ENCODE results near the gene MEF2D. TPM values are rescaled to one million over a fixed set of nuclear protein-coding genes. Genes with fewer than 3 reads are reported as not detected.

MEF2D gene
- total RNA-seq, 1 donor from 2014 or later: 96.6 TPM

DNA sequence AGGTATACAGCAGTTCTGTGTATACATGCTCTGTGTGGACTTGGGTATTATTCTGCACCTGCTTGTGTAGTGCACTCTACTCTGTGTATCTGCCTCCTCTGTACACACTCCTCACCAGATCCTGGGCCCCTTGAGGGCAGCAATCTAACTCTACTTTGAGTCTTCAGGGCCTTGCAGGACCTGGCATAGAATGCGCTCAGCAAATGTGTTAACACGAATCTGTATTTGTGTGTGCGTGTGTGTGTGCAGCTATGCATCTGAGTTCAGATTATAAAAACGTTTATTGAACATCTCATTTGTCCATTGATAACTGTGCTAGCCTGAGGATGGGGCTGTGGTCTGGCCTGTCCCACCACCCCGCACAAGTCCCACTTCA is 3.9 kb upstream of the MEF2D start:
- ATAC-seq (ENCODE audit: poor library complexity) (no peak), DNase-seq (no peak)
- intact Hi-C loops (cut with DNase I): loop anchor here (2.0 kb wide), 1 partner anchor 48 kb away; no protein-coding TSS in a partner anchor

DNA sequence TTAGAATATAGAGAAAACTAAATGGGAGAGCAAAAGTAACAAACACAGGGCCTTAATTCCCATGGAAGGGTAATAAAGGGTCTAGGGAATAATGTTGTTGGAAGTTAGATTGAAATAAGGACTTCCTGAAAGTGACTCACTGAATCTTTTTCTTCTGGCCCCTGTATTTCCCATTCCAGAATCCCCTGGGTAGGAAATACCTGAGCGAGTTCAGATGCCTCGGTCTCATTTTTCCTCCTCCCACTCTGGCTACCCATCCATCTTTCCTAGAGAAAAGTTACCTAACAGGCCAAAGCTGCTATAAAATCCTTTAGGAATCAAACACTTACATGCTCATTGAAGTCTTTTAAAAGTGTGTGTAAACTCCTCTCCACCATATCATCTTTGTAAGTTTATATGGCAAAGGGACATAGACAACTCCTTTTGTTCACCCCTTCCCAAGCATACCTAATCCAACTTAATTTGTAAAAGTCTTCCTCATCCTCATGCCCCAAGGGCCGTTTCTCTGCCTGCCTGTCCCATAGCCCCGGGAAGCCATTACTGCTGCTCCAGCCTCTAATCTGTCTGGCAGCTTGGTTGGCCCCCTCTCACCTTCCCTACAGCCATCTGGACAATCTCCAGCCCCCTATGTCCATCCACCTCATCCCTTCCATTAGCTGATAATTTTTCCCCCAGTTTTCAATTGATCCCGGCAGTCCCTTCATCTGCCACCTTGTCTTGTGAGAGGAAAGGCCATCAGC is 3.3 kb upstream of the MEF2D start:
- ATAC-seq (ENCODE audit: poor library complexity) (no peak), DNase-seq (no peak)
- intact Hi-C loops (cut with DNase I): loop anchor here (2.0 kb wide), 1 partner anchor 47 kb away; no protein-coding TSS in a partner anchor

DNA sequence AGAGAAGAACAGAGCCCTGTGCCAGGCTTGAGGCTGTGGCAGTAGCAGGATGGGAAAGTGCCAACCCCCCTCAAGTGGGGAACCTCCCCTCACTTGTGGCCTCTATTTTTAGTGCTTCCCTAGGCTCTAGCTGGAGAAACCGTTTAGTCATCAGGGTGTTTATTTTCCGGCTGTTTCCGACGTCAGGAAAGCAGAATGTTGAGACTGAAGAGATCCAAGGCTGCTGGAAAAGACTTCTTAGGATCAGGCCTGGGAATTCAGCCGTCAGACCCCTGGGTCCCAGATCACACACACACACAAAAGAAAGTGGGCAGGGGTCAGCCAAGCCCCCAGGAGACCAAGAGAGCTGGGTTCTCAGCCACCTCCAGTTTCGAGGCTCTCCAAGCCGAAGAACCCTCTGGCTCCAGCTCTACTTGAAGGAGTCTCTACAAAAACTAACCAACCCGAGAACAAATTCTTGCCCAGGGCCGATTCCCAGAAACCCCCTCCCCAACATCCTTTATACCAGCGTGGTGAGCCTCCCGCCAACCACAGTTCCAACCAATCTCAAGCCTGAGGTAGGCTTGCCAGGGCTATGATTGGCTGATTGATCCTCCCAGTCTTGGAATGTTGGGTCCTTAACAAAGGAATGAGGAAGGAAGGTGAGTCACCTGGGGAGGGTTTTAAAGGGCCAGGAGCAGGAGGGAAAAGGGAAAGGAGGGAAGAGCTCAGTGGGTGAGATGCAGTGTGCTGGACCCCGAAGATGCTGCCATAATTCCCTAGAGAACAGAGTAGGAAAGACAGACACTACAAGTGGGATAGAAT is 2.5 kb upstream of the MEF2D start:
- DNase-seq: peak; percentile 83
- intact Hi-C loops (cut with DNase I): no loop called here
- ATAC-seq (ENCODE audit: poor library complexity): peak; percentile 25

DNA sequence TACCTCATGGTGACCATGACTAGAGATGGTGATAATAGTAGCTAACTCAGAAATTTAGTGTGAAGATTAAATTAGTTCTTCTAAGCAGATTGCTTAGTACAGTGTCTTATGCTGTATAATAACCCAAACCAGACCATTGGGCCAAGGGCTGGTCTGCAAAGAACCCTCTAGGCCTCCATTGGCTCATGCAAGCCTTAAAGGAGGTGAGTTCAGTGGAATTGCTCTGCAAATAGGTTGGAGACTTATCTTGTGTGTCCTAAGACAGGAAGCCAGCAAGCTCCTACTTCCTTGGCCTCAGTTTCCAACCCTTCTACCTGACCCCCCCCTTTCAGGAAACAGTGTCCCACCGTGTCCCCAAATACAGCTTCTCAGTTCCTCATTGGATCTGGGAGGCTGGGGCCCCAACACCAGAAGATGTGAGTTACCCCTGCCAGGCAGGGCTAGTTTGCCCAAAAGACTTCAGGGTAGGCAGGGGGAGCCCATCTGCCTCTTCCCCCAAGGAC is 1.9 kb upstream of the MEF2D start:
- intact Hi-C loops (cut with DNase I): no loop called here
- ATAC-seq (ENCODE audit: poor library complexity) (no peak), DNase-seq (no peak)

DNA sequence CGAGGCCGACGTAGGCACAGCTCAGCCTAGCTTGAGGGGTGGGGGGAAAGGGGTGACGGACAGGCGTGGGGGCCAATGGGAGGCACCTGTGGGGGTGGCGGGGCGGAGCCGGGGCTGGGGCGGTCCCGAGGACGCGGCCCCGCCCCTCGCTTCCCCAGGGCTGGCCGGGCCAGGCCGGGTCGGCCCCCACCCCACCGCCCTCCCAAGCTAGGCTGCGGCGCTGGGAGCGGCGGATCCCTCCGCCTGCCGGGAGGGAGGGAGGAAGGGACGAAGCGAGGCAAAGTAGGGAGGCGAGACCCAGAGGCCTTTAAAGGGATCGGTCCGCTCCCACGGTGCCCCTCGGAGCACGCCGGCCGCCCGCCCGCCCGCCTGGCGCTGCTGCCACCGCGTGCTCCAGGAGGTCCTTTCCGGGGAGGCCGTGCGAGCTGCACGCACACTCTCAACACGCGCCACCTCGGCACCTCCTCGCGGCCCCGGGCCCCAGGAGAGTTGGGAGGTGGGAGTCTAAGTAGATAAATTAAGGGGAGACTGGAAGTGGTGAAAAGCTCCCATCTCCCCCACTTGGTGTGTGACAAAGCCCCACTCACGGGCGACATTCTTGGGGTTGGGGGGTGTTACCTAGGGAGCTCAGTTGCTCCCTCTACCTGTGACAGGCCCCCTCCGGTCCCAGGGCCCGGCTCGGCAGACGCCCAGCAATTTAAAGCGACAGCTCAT is 375 bp upstream of the MEF2D start:
- intact Hi-C loops (cut with DNase I): no loop called here
- ATAC-seq (ENCODE audit: poor library complexity) (peak; percentile 79), DNase-seq (peak; percentile 95)

DNA sequence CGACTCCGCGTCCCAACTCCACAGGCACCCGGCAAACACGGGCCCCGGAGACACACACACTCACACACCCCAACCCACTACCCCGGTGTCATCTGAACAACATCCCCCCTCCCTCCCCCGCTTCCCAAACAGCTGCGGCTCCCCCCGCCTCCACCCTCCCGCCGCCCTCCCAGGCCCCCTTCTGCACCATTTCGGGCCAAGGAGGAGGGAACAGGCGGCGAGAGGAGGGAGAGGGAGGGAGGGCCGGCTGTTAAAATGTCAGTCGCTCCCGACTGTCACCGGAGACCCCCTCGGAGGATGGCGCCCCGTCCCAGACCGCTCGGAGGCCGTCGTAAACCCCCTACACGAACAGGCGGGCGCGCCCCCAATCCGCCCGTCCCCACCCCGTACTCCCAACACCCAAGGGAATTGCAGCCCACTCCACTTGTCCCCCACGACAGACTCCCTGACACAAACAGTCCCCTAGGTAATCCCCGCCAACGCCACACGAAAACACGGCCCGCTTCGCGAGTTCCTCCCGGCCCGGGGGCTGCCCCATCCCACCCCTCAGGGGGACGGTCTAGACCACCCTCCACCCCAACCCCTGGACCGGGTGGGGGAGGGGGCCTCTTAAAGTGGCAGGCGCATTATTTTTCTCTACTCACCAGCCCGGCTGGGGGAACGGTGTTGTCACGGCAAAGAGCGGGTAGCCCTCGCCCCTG is 583 bp downstream of the MEF2D start:
- DNase-seq (peak; percentile 73), ATAC-seq (ENCODE audit: poor library complexity) (peak; percentile 8)
- intact Hi-C loops (cut with DNase I): loop anchor here (10.0 kb wide), 1 partner anchor 525 kb away; the partner anchor contains the start of gene ARHGEF2

DNA sequence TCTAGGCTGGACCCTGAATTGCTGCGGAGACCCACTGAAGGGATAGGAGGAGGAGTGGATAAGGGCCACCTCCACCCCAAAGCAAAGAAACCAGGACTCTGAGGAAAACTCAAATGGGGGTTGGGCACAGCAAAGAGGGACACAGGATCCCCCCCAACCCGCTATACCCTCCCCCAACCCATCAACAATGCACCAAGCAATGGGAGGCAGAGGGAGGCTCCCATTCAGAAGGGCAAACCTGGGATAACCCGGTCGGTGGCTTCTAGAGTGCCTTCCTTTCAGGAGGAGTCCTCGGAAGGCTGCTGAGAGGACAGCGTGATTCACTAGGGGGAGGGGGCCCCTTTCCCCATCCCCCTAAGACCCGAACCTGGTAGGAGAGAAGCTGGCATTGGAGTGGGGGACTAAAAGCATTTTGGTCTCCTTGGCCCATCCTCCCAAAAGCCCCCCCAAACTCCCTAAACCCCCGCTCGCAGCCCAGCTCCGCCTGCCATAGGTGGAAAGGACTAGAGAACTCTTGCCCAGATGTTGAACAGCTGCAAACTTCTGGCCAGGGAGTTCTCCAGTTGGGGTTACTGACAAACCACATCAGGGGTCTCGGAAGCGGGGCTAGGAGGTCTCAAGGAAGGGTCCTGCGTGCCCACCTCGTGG is 1.3 kb downstream of the MEF2D start:
- intact Hi-C loops (cut with DNase I): loop anchor here (10.0 kb wide), 1 partner anchor 525 kb away; the partner anchor contains the start of gene ARHGEF2
- ATAC-seq (ENCODE audit: poor library complexity): no peak
- no peak for DNase-seq

DNA sequence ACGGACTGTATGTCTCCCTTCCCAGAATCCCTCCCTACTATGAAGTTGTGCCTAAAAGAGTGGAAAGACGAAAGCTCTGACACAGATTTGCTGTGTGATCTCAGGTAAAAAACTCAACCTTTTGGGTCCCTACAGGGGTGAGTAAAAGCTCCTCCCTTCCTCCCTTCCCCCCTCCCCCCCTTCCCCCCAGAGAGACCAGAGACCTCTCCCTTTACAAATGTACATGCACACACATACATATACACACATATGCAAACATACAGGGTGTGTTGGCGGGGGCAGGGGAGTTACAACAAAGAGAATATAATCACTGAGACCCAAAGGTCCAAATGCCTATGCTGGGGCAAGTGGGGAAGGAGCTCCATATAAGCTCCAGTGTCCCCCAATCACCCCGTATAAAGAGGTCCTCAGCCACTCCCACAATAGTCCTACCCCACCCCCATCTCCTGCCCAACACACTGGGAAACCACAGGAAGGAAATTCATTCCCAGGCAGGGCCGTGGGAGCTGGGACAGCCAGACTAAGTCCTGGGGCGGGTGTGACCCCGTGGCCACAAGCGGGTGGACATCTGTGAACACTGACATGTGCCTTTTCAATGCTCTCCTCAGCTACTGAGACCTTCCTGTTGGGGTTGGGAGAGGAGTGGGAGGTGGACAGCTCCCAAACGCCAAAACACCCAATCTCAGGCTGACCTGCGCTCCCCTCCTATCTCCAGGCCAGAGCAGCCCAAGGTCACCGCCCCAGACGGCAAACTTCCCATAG is 2.0 kb downstream of the MEF2D start:
- intact Hi-C loops (cut with DNase I): loop anchor here (10.0 kb wide), 1 partner anchor 524 kb away; the partner anchor contains the start of gene ARHGEF2
- DNase-seq (peak; percentile 80), ATAC-seq (ENCODE audit: poor library complexity) (no peak)

DNA sequence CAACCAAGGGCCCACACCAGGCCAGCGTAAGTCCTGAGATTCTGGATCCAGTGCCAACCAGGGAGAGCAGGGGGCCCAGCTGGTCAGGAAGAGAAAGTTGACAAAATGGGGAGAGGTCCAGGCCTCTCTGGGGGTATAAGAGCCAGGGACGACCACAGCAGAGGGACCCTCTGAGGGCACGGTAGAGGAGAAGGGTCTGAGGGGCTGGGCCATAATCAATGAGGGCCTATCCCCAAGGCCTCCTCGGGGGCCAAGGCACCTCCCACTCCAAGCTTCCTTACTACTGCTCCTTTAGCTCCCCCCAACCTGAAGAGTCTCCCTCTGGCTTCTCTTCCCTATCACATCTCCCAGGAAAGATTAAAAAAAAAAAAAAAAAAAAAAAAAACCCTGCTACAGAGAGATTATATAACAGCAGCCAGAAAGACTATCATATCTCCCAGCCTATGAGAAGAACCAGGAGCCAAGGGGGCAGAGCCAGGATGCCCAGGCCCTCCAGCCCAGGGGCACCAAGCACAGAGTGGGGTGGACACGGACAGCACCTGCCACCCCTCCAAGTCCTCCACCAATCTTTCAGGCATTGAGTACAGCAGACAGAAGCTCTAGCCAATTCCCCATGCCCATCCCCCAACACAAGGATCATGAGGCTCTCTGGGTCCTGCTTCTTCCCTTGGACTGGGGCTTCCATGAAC is 2.7 kb downstream of the MEF2D start:
- ATAC-seq (ENCODE audit: poor library complexity) (no peak), DNase-seq (no peak)
- intact Hi-C loops (cut with DNase I): loop anchor here (10.0 kb wide), 1 partner anchor 523 kb away; the partner anchor contains the start of gene ARHGEF2

DNA sequence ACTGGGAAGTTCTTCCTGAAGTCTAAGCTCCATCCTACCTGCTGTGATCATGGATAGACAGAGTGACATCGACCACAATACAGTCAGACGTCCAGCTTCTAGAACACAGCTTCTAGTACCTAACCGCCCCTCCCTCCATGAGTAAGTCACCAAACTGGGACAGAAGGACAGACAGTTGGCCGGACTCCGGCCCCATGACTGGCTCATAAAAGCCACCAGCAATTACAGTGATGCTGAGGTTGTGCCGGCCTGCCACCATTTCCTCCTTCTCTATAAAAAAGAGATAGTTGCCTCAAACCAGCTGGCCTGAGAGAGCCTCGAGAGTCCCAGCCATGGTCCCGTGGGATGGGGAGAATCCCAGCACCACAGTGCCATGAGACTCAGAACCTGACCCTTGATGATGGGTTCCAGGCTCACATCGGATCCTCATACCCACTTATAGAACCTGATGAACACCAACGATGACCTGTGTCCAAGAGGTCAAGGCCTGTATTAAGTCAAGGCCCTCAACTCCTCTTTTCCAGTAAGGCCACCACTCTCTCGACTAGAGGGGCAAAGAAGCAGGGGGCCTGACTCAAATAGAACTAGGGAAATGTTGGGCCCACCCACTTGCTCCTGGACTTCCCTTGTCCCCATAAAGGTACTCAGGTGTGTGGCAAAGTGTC is 3.4 kb downstream of the MEF2D start:
- ATAC-seq (ENCODE audit: poor library complexity): no peak
- no peak for DNase-seq
- intact Hi-C loops (cut with DNase I): loop anchor here (10.0 kb wide), 1 partner anchor 522 kb away; the partner anchor contains the start of gene ARHGEF2

DNA sequence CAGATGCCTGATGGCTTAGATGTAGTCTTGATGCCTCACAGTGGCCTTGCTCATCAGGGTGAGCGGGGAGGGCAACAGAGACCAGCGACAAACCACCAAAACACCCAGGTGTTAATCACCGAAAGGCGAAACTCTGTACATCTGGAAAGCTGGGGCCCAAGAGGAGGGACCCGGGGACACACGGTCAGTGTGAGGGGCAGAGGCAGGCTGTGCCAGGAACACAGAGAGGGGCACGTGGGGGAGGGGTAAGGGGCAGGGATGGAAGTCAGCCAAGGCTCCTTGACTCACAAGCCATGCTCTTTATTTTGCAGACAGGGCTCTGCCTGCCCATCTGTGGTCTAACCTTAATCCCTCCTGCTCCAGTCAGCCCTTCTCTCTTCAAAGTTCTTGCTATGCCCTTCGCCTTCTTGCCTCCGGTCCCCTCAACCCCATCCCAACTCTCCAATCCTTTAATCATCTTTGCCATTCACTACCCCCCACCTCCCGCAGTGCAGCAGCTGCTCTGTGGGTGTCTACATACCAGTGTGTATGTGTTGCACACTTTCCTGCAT is 4.3 kb downstream of the MEF2D start:
- intact Hi-C loops (cut with DNase I): loop anchor here (10.0 kb wide), 1 partner anchor 521 kb away; the partner anchor contains the start of gene ARHGEF2
- DNase-seq (no peak), ATAC-seq (ENCODE audit: poor library complexity) (no peak)

DNA sequence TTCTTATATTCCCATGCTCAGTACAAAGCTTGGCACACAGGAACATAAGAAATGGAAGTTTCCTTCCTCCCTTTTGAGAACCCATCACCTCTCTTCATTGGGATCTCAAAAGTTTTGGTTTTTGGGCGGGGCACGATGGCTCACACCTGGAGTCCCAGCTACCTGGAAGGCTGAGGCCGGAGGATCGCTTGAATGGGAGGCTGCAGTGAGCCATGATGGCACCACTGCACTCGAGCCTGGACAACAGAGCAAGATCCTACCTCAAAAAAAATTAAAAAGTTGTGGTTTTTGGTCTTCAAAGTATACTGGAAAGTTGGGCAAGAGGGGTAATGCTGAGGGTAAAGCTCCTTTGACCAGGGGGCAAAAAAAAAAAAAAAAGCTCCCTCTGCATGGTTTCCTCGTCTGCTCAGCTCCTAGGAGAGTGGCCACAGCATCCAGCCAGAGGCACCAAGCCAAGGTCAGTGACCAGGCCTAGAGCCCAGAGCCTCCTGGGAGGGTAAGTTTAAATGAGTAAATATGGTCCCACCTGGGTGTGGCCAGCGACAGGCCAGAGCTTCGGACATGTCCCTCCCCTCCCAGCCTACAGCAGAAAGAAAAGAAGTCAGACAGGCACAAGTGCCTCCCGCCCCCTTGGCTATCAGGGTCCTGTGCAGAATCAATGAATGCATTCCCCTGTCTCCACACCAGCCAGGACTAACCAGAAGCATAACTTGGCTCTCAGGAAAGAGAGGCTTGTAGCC is 5.0 kb downstream of the MEF2D start:
- ATAC-seq (ENCODE audit: poor library complexity): peak; percentile 19
- DNase-seq: peak; percentile 87
- intact Hi-C loops (cut with DNase I): loop anchor here (10.0 kb wide), 1 partner anchor 521 kb away; the partner anchor contains the start of gene ARHGEF2

DNA sequence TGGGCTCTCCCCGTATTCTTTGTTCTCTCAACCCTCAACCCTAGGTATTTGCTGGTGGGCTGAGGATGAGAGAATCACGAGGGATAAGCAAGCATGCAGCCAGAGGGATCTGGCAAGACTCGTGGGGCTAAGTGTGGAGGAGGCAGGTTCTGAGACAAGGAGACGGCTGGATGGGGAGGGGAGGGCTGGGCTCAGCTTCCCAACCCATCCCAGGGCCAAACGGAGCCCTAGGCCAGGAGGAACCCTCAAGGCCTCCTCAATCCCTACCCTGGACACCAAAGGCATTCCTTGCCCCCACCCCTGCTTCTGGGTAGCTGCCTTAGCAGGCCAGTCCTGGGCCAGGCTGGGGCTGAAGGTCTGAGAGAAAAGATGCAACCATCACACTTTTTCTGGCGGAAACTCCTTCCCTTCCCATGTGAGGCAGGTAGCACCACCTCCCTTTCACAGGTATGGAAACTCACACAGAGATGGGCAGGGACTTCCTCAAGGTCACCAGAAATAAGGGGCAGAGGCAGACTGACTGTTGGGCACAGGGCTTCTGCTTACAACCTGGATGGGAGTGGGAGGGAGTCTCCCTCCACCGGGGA is 6.2 kb downstream of the MEF2D start:
- intact Hi-C loops (cut with DNase I): loop anchor here (10.0 kb wide), 1 partner anchor 520 kb away; the partner anchor contains the start of gene ARHGEF2
- no peak for ATAC-seq (ENCODE audit: poor library complexity)
- DNase-seq: peak; percentile 23

DNA sequence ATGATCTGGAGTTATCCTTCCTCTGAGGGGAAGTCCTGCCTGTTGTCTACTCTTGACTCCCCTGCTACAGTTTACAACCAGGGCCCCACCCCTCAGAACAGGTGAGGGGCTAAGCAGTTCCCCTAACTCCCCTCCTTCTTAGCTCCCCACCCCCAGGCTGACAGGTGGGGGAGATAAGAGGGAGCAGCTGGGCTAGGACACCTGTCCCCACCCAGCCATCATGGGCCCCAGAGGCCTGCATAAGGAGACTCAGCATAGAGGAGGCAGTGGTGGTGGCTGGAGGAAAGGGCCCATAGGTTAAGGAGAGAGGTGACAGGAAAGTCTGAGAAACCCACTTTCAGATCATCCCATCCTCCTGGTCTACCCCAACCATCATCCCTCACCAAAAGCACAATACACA is 6.8 kb downstream of the MEF2D start:
- ATAC-seq (ENCODE audit: poor library complexity): no peak
- DNase-seq: peak; percentile 32
- intact Hi-C loops (cut with DNase I): loop anchor here (10.0 kb wide), 1 partner anchor 519 kb away; the partner anchor contains the start of gene ARHGEF2
